ENCODE data around the gene RETREG1.
"Not testable (repeated sequence)": the region's sequence is repeated elsewhere in the genome, so short reads cannot be mapped to it uniquely, and the experiment has no call there.

Gene RETREG1

GRCh38 chr5:16446993-16447392 is 169.8 kb downstream of the RETREG1 start:
- peak in 1 of 5 experiments; percentile 18 for DNase-seq

- DNase-seq: no peak
Observed at GRCh38 chr5:16437977-16438376, 178.8 kb downstream of the RETREG1 start.

- DNase-seq: not testable (repeated sequence)
Observed at GRCh38 chr5:16436065-16436682, 180.6 kb downstream of the RETREG1 start.

GRCh38 chr5:16431490-16431889 is 185.3 kb downstream of the RETREG1 start:
- DNase-seq: no peak

GRCh38 chr5:16430349-16431089 is 186.3 kb downstream of the RETREG1 start:
- no peak for DNase-seq

GRCh38 chr5:16428359-16428758 is 188.4 kb downstream of the RETREG1 start:
- no peak for DNase-seq

GRCh38 chr5:16427587-16427986 is 189.2 kb downstream of the RETREG1 start:
- no peak for DNase-seq
